Measurements from ENCODE around the gene EEF1G. TPM values are rescaled to one million over a fixed set of nuclear protein-coding genes. Genes with fewer than 3 reads are reported as not detected.
"Not testable (repeated sequence)": the region's sequence is repeated elsewhere in the genome, so short reads cannot be mapped to it uniquely, and the experiment has no call there.

Gene EEF1G
- total RNA-seq, 1 donor from 2014 or later = 958 TPM

GRCh38 chr11:62553080-62553838 is 20.4 kb downstream of the EEF1G start:
- Histone ChIP-seq H3K27me3 (ENCODE audit: low read depth) (no peaks in the 10 kb centered on the region), H3K36me3 (peaks cover 12% of the 10 kb centered on the region), H3K9me3 (replicated peaks) (no peaks in the 10 kb centered on the region), H3K4me1 (peaks cover 96% of the 10 kb centered on the region), H3K4me3 (peak overlapping the region; percentile 49), H3K27ac (replicated peaks) (peak overlapping the region; percentile 94)
- TF ChIP-seq, protein P1, sequence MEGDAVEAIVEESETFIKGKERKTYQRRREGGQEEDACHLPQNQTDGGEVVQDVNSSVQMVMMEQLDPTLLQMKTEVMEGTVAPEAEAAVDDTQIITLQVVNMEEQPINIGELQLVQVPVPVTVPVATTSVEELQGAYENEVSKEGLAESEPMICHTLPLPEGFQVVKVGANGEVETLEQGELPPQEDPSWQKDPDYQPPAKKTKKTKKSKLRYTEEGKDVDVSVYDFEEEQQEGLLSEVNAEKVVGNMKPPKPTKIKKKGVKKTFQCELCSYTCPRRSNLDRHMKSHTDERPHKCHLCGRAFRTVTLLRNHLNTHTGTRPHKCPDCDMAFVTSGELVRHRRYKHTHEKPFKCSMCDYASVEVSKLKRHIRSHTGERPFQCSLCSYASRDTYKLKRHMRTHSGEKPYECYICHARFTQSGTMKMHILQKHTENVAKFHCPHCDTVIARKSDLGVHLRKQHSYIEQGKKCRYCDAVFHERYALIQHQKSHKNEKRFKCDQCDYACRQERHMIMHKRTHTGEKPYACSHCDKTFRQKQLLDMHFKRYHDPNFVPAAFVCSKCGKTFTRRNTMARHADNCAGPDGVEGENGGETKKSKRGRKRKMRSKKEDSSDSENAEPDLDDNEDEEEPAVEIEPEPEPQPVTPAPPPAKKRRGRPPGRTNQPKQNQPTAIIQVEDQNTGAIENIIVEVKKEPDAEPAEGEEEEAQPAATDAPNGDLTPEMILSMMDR (IDR thresholded peaks at IDR 0.05; ENCODE audit: borderline replicate concordance) = no peak
- intact Hi-C loops (cut with micrococcal nuclease) = no loop called here
- peak; percentile 86 for DNase-seq

DNA sequence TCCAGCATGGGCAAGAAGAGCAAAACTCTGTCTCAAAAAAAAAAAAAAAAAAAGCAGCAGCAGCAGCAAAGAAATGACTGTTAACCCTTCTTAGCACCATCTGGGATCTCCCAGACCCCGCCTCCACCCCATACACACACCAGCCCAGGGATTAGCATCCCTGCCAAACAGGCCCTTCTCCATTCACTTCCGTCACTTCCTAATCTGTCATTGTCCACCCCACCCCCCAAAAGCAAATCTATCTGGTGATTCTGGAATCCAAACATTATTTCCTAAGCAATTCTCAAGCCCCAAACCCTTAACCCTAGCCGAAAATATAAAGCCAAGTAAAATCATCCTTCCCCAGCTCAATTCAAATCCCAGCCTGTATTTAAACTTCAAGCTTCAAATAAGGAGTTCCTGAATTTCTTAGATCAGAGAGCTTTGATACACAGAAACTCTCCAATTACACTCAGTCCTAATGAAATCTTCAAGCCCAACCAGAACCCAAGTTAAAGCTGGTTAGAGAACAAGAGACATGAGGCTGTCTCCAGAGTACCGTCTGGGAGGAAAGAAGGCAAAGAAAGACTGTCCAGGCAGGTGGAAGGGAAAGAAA is 21.1 kb downstream of the EEF1G start:
- no peaks in the 10 kb centered on the region for H3K9me3 ChIP-seq (replicated peaks)
- H3K4me1 ChIP-seq = peaks cover 100% of the 10 kb centered on the region
- TF ChIP-seq, protein P1 (IDR thresholded peaks at IDR 0.05; ENCODE audit: borderline replicate concordance) = no peak
- peak overlapping the region; percentile 94 for H3K27ac ChIP-seq (replicated peaks)
- intact Hi-C loops (cut with micrococcal nuclease) = no loop called here
- H3K4me3 ChIP-seq = peak overlapping the region; percentile 49
- DNase-seq = peak; percentile 26
- no peaks in the 10 kb centered on the region for H3K27me3 ChIP-seq (ENCODE audit: low read depth)
- H3K36me3 ChIP-seq = peaks cover 6% of the 10 kb centered on the region

GRCh38 chr11:62550478-62550877 is 23.2 kb downstream of the EEF1G start:
- H3K27ac ChIP-seq (replicated peaks) = peak overlapping the region; percentile 100
- H3K4me3 ChIP-seq; H3K27me3 ChIP-seq (ENCODE audit: low read depth); H3K36me3 ChIP-seq; H3K9me3 ChIP-seq (replicated peaks); DNase-seq; intact Hi-C loops (cut with micrococcal nuclease): not testable (repeated sequence)
- H3K4me1 ChIP-seq = peaks cover 98% of the 10 kb centered on the region

DNA sequence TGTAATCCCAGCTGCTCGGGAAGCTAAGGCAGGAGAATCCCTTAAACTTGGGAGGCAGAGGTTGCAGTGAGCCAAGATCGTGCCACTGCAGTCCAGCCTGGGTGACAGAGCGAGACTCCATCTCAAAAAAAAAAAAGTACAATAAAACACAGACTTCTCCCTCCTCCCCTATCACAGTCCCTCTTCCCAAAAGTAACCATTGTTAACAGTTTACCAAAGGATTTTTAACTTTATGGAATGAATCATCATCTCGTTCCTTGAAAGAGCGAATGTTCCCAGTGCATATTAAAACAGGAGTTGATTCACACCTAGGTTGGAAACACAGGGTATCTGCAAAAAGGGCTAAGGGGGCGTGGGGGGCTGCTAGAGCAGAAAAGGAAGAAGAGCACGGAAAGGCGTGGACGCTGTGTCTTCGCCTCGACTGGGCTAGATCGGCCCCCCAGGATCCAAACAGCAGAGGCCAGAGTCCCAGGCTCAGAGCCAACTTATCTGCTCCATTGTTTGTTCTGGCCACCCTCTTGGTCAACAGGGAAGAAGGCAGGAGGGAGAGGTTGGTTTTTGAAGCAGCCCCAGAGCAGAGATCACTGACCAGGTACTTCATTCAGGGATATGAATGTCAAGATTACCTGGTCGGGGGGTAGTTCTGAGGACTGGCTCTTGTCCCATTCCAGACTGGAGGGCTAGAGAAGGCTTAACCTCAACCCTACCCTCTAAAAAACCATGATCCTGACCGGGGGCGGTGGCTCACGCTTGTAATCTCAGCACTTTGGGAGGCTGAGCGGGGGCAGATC is 25.0 kb downstream of the EEF1G start:
- TF ChIP-seq, protein P1 (IDR thresholded peaks at IDR 0.05; ENCODE audit: borderline replicate concordance) = no peak
- H3K4me1 ChIP-seq = peaks cover 98% of the 10 kb centered on the region
- DNase-seq = peak; percentile 29
- peak overlapping the region; percentile 11 for H3K4me3 ChIP-seq
- intact Hi-C loops (cut with micrococcal nuclease) = loop anchor here (10.0 kb wide), 2 partner anchors 124 to 154 kb away; no protein-coding TSS in a partner anchor
- H3K9me3 ChIP-seq (replicated peaks) = no peaks in the 10 kb centered on the region
- no peaks in the 10 kb centered on the region for H3K27me3 ChIP-seq (ENCODE audit: low read depth)
- peak overlapping the region; percentile 100 for H3K27ac ChIP-seq (replicated peaks)
- H3K36me3 ChIP-seq = no peaks in the 10 kb centered on the region

- peaks cover 98% of the 10 kb centered on the region for H3K4me1 ChIP-seq
- peak overlapping the region; percentile 100 for H3K4me3 ChIP-seq
- H3K27ac ChIP-seq (replicated peaks) = peak overlapping the region; percentile 100
- TF ChIP-seq, protein P1 (IDR thresholded peaks at IDR 0.05; ENCODE audit: borderline replicate concordance) = no peak
- no peaks in the 10 kb centered on the region for H3K9me3 ChIP-seq (replicated peaks)
- DNase-seq = peak; percentile 55
- H3K36me3 ChIP-seq = no peaks in the 10 kb centered on the region
- intact Hi-C loops (cut with micrococcal nuclease) = loop anchor here (10.0 kb wide), 2 partner anchors 123 to 153 kb away; no protein-coding TSS in a partner anchor
- no peaks in the 10 kb centered on the region for H3K27me3 ChIP-seq (ENCODE audit: low read depth)
Observed at GRCh38 chr11:62547691-62548281, 25.9 kb downstream of the EEF1G start.

Data from left ventricle myocardium inferior (tissue), 1 donor.